Mesendoderm (in vitro differentiated cells): ENCODE results near the gene KIF5C.

Source experiments
- DNase-seq: peaks from one replicate; pipeline ENCODE4 v3.0.0; 2013
- H2AK5ac ChIP-seq: 2 replicates; pipeline ENCODE4 v1.6.1; 2013; ENCODE audit warnings: low read length, inconsistent platforms
- H2BK120ac ChIP-seq: 2 replicates; pipeline ENCODE4 v1.6.1; 2013; ENCODE audit warnings: low read depth, mild to moderate bottlenecking, low read length, moderate library complexity, mixed read lengths
- H2BK15ac ChIP-seq: replicated peaks from 2 replicates; pipeline ENCODE4 v1.6.1; 2013; ENCODE audit warnings: low read depth, mild to moderate bottlenecking, moderate library complexity
- H2BK5ac ChIP-seq: 2 replicates; pipeline ENCODE4 v1.6.1; 2013; ENCODE audit warnings: low read length, inconsistent platforms
- H3K18ac ChIP-seq: 2 replicates; pipeline ENCODE4 v1.6.1; 2013; ENCODE audit warnings: mild to moderate bottlenecking, low read length, mixed read lengths
- H3K23ac ChIP-seq: one replicate; pipeline ENCODE4 v1.6.1; 2013; ENCODE audit warnings: low read length
- H3K27ac ChIP-seq: 2 replicates; pipeline ENCODE4 v1.5.1; 2013; ENCODE audit warnings: low read depth, mild to moderate bottlenecking, inconsistent platforms, low read length, moderate library complexity
- H3K27me3 ChIP-seq: 2 replicates; pipeline ENCODE4 v1.6.1; 2013; ENCODE audit warnings: low read length, control low read depth, mild to moderate bottlenecking, inconsistent platforms; ENCODE audit not compliant: insufficient read depth, poor library complexity
- H3K36me3 ChIP-seq: 2 replicates; pipeline ENCODE4 v1.6.1; 2013; ENCODE audit warnings: low read length, inconsistent platforms; ENCODE audit not compliant: control insufficient read depth, insufficient read depth
- H3K4ac ChIP-seq: one replicate; pipeline ENCODE4 v1.6.1; 2013; ENCODE audit warnings: low read depth, mild to moderate bottlenecking, low read length, moderate library complexity
- H3K4me1 ChIP-seq: 2 replicates; pipeline ENCODE4 v1.6.1; 2013; ENCODE audit warnings: low read depth, low read length, inconsistent platforms; ENCODE audit not compliant: control insufficient read depth
- H3K4me2 ChIP-seq: 2 replicates; pipeline ENCODE4 v1.6.1; 2013; ENCODE audit warnings: low read length
- H3K4me3 ChIP-seq: 2 replicates; pipeline ENCODE4 v1.5.1; 2013; ENCODE audit warnings: mild to moderate bottlenecking, low read length
- H3K56ac ChIP-seq: one replicate; pipeline ENCODE4 v1.6.1; 2013; ENCODE audit warnings: low read length
- H3K79me1 ChIP-seq: 2 replicates; pipeline ENCODE4 v1.6.1; 2013; ENCODE audit warnings: low read length, inconsistent platforms
- H3K79me2 ChIP-seq: 2 replicates; pipeline ENCODE4 v1.6.1; 2013; ENCODE audit warnings: mild to moderate bottlenecking, low read length; ENCODE audit not compliant: control insufficient read depth, insufficient read depth
- H3K9ac ChIP-seq: 2 replicates; pipeline ENCODE4 v1.6.1; 2013; ENCODE audit warnings: low read length, inconsistent platforms
- H4K5ac ChIP-seq: one replicate; pipeline ENCODE4 v1.6.1; 2013; ENCODE audit warnings: low read length
- H4K8ac ChIP-seq: one replicate; pipeline ENCODE4 v1.6.1; 2013; ENCODE audit warnings: low read depth, mild to moderate bottlenecking, control low read depth, low read length, moderate library complexity
- WGBS: extraction: QIAGEN DNeasy Blood & Tissue Kit; methylation state at CpG from one replicate; pipeline ENCODE4 v1.1.7; 2013; ENCODE audit warnings: low lambda C conversion rate, missing lambda C conversion rate; ENCODE audit not compliant: insufficient coverage; ENCODE audit errors: extremely low coverage; 5-methylcytosine and 5-hydroxymethylcytosine counted together

KIF5C gene

GRCh38 chr2:148866091-148866490, 8.9 kb upstream of the KIF5C start:
- no peak overlapping the region for H3K4me2 ChIP-seq
- H4K8ac ChIP-seq, result no peak overlapping the region
- H3K79me2 ChIP-seq, result no peaks in the 10 kb centered on the region
- no peaks in the 10 kb centered on the region for H3K4me1 ChIP-seq
- no peak overlapping the region for H3K4ac ChIP-seq
- H3K23ac ChIP-seq, result no peak overlapping the region
- no peak overlapping the region for H3K27ac ChIP-seq
- DNase-seq, result no peak
- WGBS, result no CpG with 5 or more reads among the region's 4 CpGs
- no peaks in the 10 kb centered on the region for H3K79me1 ChIP-seq
- H2BK5ac ChIP-seq, result no peak overlapping the region
- H2BK15ac ChIP-seq, result no peak overlapping the region
- no peak overlapping the region for H2BK120ac ChIP-seq
- no peak overlapping the region for H3K4me3 ChIP-seq
- no peak overlapping the region for H3K18ac ChIP-seq
- no peaks in the 10 kb centered on the region for H3K27me3 ChIP-seq
- H2AK5ac ChIP-seq, result no peak overlapping the region
- H3K9ac ChIP-seq, result no peak overlapping the region
- H3K36me3 ChIP-seq, result no peaks in the 10 kb centered on the region
- H3K56ac ChIP-seq, result no peak overlapping the region
- no peak overlapping the region for H4K5ac ChIP-seq

- H2BK120ac ChIP-seq, result no peak overlapping the region
- H3K4me3 ChIP-seq, result no peak overlapping the region
- no peak overlapping the region for H3K27ac ChIP-seq
- no peaks in the 10 kb centered on the region for H3K79me2 ChIP-seq
- no peak for DNase-seq
- H3K4me1 ChIP-seq, result no peaks in the 10 kb centered on the region
- no peak overlapping the region for H3K4me2 ChIP-seq
- H4K5ac ChIP-seq, result no peak overlapping the region
- H3K56ac ChIP-seq, result no peak overlapping the region
- no peak overlapping the region for H2AK5ac ChIP-seq
- H2BK5ac ChIP-seq, result no peak overlapping the region
- WGBS, result no CpG with 5 or more reads among the region's 4 CpGs
- no peak overlapping the region for H3K18ac ChIP-seq
- H3K9ac ChIP-seq, result no peak overlapping the region
- no peak overlapping the region for H2BK15ac ChIP-seq
- H3K27me3 ChIP-seq, result no peaks in the 10 kb centered on the region
- no peak overlapping the region for H3K23ac ChIP-seq
- no peaks in the 10 kb centered on the region for H3K36me3 ChIP-seq
- no peaks in the 10 kb centered on the region for H3K79me1 ChIP-seq
- no peak overlapping the region for H3K4ac ChIP-seq
- H4K8ac ChIP-seq, result no peak overlapping the region
Observed at GRCh38 chr2:148867079-148867769, 7.8 kb upstream of the KIF5C start.

- Histone ChIP-seq H3K4ac (peak overlapping the region; percentile 62), H2BK15ac (no peak overlapping the region), H4K8ac (peak overlapping the region; percentile 42), H3K9ac (peak overlapping the region; percentile 73), H3K79me1 (peaks cover 5% of the 10 kb centered on the region), H3K18ac (peak overlapping the region; percentile 92), H4K5ac (no peak overlapping the region), H2BK120ac (no peak overlapping the region), H3K27me3 (no peaks in the 10 kb centered on the region), H3K4me3 (peak overlapping the region; percentile 65), H2BK5ac (no peak overlapping the region), H3K4me1 (no peaks in the 10 kb centered on the region), H3K36me3 (no peaks in the 10 kb centered on the region), H3K4me2 (peak overlapping the region; percentile 85), H3K56ac (peak overlapping the region; percentile 85), H3K79me2 (peaks cover 5% of the 10 kb centered on the region), H3K23ac (no peak overlapping the region), H2AK5ac (no peak overlapping the region), H3K27ac (no peak overlapping the region)
- WGBS, result no CpG with 5 or more reads among the region's 74 CpGs
- DNase-seq, result peak; percentile 45
Observed at GRCh38 chr2:148875387-148876051, 492 bp downstream of the KIF5C start.

- H3K18ac ChIP-seq, result peak overlapping the region; percentile 92
- no peak overlapping the region for H3K4ac ChIP-seq
- H3K27me3 ChIP-seq, result no peaks in the 10 kb centered on the region
- no peak overlapping the region for H3K23ac ChIP-seq
- no peak overlapping the region for H2BK15ac ChIP-seq
- H3K27ac ChIP-seq, result peak overlapping the region; percentile 55
- H3K36me3 ChIP-seq, result no peaks in the 10 kb centered on the region
- no peak overlapping the region for H4K5ac ChIP-seq
- H3K56ac ChIP-seq, result peak overlapping the region; percentile 85
- H2BK120ac ChIP-seq, result no peak overlapping the region
- no CpG with 5 or more reads among the region's 25 CpGs for WGBS
- no peak overlapping the region for H2AK5ac ChIP-seq
- H4K8ac ChIP-seq, result no peak overlapping the region
- peaks cover 5% of the 10 kb centered on the region for H3K79me2 ChIP-seq
- H3K4me3 ChIP-seq, result peak overlapping the region; percentile 65
- DNase-seq, result peak; percentile 81
- H3K4me1 ChIP-seq, result no peaks in the 10 kb centered on the region
- H3K79me1 ChIP-seq, result peaks cover 5% of the 10 kb centered on the region
- H3K9ac ChIP-seq, result peak overlapping the region; percentile 73
- peak overlapping the region; percentile 85 for H3K4me2 ChIP-seq
- no peak overlapping the region for H2BK5ac ChIP-seq
Observed at GRCh38 chr2:148876202-148876594, 1.2 kb downstream of the KIF5C start.

- Histone ChIP-seq H3K18ac (peak overlapping the region; percentile 92), H3K9ac (peak overlapping the region; percentile 73), H3K4ac (no peak overlapping the region), H4K8ac (no peak overlapping the region), H3K23ac (no peak overlapping the region), H3K79me1 (peaks cover 5% of the 10 kb centered on the region), H2AK5ac (no peak overlapping the region), H3K4me2 (peak overlapping the region; percentile 85), H3K27me3 (no peaks in the 10 kb centered on the region), H3K27ac (no peak overlapping the region), H3K79me2 (peaks cover 5% of the 10 kb centered on the region), H3K36me3 (no peaks in the 10 kb centered on the region), H3K4me1 (no peaks in the 10 kb centered on the region), H2BK5ac (no peak overlapping the region), H4K5ac (no peak overlapping the region), H3K4me3 (peak overlapping the region; percentile 65), H3K56ac (peak overlapping the region; percentile 85), H2BK120ac (no peak overlapping the region), H2BK15ac (no peak overlapping the region)
- peak; percentile 98 for DNase-seq
- no CpG with 5 or more reads among the region's 34 CpGs for WGBS
Observed at GRCh38 chr2:148876595-148877402, 1.8 kb downstream of the KIF5C start.
